HFF-Myc (cell line): Measurements from ENCODE around the gene CELF2.

Experiments used
- DNase-seq: peaks from one replicate; pipeline ENCODE4 v3.0.0-alpha.2; 2011; ENCODE audit warnings: low read depth; ENCODE audit errors: extremely low read depth
- H3K4me3 ChIP-seq: replicated peaks from 2 replicates; pipeline ENCODE4 v1.5.1; 2011; ENCODE audit warnings: low read depth, mild to moderate bottlenecking, control low read depth, low read length
- CTCF ChIP-seq: IDR thresholded peaks from 2 replicates; pipeline ENCODE4 v1.5.1; 2012; ENCODE audit warnings: mild to moderate bottlenecking, low read depth, low read length, control low read depth; ENCODE audit errors: missing control alignments

Gene CELF2

GRCh38 chr10:11009471-11010308 lies 8.0 kb upstream of the CELF2 start:
- H3K4me3 ChIP-seq: no peak overlapping the region
- no peak for DNase-seq
- TF ChIP-seq CTCF: no peak

GRCh38 chr10:11010582-11010981 lies 7.1 kb upstream of the CELF2 start:
- no peak for TF ChIP-seq CTCF
- H3K4me3 ChIP-seq: no peak overlapping the region
- no peak for DNase-seq

- no peak for DNase-seq
- no peak overlapping the region for H3K4me3 ChIP-seq
- TF ChIP-seq CTCF: no peak
Measured at GRCh38 chr10:11011436-11011835, 6.2 kb upstream of the CELF2 start.

- DNase-seq: no peak
- no peak for TF ChIP-seq CTCF
- no peak overlapping the region for H3K4me3 ChIP-seq
Measured at GRCh38 chr10:11011984-11012383, 5.7 kb upstream of the CELF2 start.

GRCh38 chr10:11012421-11013295 lies 5.0 kb upstream of the CELF2 start:
- DNase-seq: no peak
- TF ChIP-seq CTCF: no peak
- no peak overlapping the region for H3K4me3 ChIP-seq

- H3K4me3 ChIP-seq: no peak overlapping the region
- DNase-seq: no peak
Measured at GRCh38 chr10:11013836-11014235, 3.8 kb upstream of the CELF2 start.

More at GRCh38 chr10:11013836-11014235, 3.8 kb upstream of the CELF2 start:
- no peak for TF ChIP-seq CTCF
